DOHH2 (cell line): ENCODE results near the gene OBP2A.

Source experiments
- H3F3A ChIP-seq: fragments of 200-600 bp; sonication (generic), shearing (Covaris generic); 2 replicates; pipeline ENCODE4 v1.6.0; 2016; ENCODE audit warnings: antibody characterized with exemption, mild to moderate bottlenecking; ENCODE audit not compliant: control insufficient read depth, insufficient read depth
- H3K27ac ChIP-seq: fragments of 200-600 bp; sonication (generic); 2 replicates; pipeline ENCODE4 v1.5.1; 2014; ENCODE audit warnings: low read depth, mild to moderate bottlenecking, low read length, moderate library complexity
- H3K27me3 ChIP-seq: fragments of 200-600 bp; sonication (generic); 2 replicates; pipeline ENCODE4 v1.6.1; 2014; ENCODE audit warnings: mild to moderate bottlenecking, low read length, mixed read lengths; ENCODE audit not compliant: control insufficient read depth
- H3K36me3 ChIP-seq: fragments of 200-600 bp; sonication (generic); 2 replicates; pipeline ENCODE4 v1.6.1; 2014; ENCODE audit warnings: mild to moderate bottlenecking, low read length, moderate library complexity, mixed read lengths; ENCODE audit not compliant: control insufficient read depth
- H3K4me1 ChIP-seq: fragments of 200-600 bp; sonication (generic); 2 replicates; pipeline ENCODE4 v1.6.1; 2014; ENCODE audit warnings: mild to moderate bottlenecking, low read length, mixed read lengths; ENCODE audit not compliant: control insufficient read depth
- H3K4me2 ChIP-seq: fragments of 200-600 bp; sonication (generic); 2 replicates; pipeline ENCODE4 v1.6.0; 2014; ENCODE audit warnings: mild to moderate bottlenecking, low read length, moderate library complexity
- H3K4me3 ChIP-seq: fragments of 200-600 bp; sonication (generic); 2 replicates; pipeline ENCODE4 v1.5.1; 2014; ENCODE audit warnings: mild to moderate bottlenecking, low read length, mixed read lengths
- H3K79me2 ChIP-seq: fragments of 200-600 bp; sonication (generic); 2 replicates; pipeline ENCODE4 v1.6.1; 2014; ENCODE audit warnings: mild to moderate bottlenecking, low read length, mixed read lengths; ENCODE audit not compliant: control insufficient read depth
- H3K9me2 ChIP-seq: fragments of 200-600 bp; sonication (generic); replicated peaks from 2 replicates; pipeline ENCODE4 v1.6.1; 2014; ENCODE audit warnings: mild to moderate bottlenecking, low read length, mixed read lengths; ENCODE audit not compliant: control insufficient read depth
- H3K9me3 ChIP-seq: fragments of 200-600 bp; sonication (generic); 2 replicates; pipeline ENCODE4 v1.6.1; 2014; ENCODE audit warnings: antibody characterized with exemption, low read length, mixed read lengths; ENCODE audit not compliant: control insufficient read depth, insufficient read depth
- H4K20me1 ChIP-seq: fragments of 200-600 bp; sonication (generic); 2 replicates; pipeline ENCODE4 v1.6.0; 2014; ENCODE audit warnings: low read depth, mild to moderate bottlenecking, antibody characterized with exemption, low read length, moderate library complexity; ENCODE audit not compliant: control insufficient read depth, insufficient read depth
- CTCF ChIP-seq: fragments of 200-600 bp; sonication (generic); IDR thresholded peaks from one replicate; pipeline ENCODE4 v1.5.1; 2014; ENCODE audit warnings: antibody characterized with exemption, mild to moderate bottlenecking, low read depth, low read length; ENCODE audit not compliant: poor library complexity, severe bottlenecking
- EZH2phosphoT487 ChIP-seq: fragments of 200-600 bp; sonication (generic); IDR thresholded peaks from 2 replicates; pipeline ENCODE4 v1.6.1; 2017; ENCODE audit warnings: borderline replicate concordance, mild to moderate bottlenecking, antibody characterized with exemption, low read length, moderate library complexity, mixed read lengths

The OBP2A gene

GRCh38 chr9:135517407-135517822 lies 28.5 kb upstream of the OBP2A start:
- H4K20me1 ChIP-seq: no peaks in the 10 kb centered on the region
- no peaks in the 10 kb centered on the region for H3K27me3 ChIP-seq
- H3K9me3 ChIP-seq: no peaks in the 10 kb centered on the region
- no peaks in the 10 kb centered on the region for H3K36me3 ChIP-seq
- TF ChIP-seq CTCF: no peak
- TF ChIP-seq EZH2phosphoT487: no peak
- no peaks in the 10 kb centered on the region for H3K9me2 ChIP-seq
- no peaks in the 10 kb centered on the region for H3K4me1 ChIP-seq
- no peak overlapping the region for H3K4me3 ChIP-seq
- H3K4me2 ChIP-seq: no peak overlapping the region
- H3K27ac ChIP-seq: no peak overlapping the region
- no peaks in the 10 kb centered on the region for H3F3A ChIP-seq
- H3K79me2 ChIP-seq: no peaks in the 10 kb centered on the region

- H3K4me1 ChIP-seq: no peaks in the 10 kb centered on the region
- H4K20me1 ChIP-seq: no peaks in the 10 kb centered on the region
- no peaks in the 10 kb centered on the region for H3K36me3 ChIP-seq
- H3K27me3 ChIP-seq: no peaks in the 10 kb centered on the region
- H3K9me2 ChIP-seq: no peaks in the 10 kb centered on the region
- no peaks in the 10 kb centered on the region for H3K9me3 ChIP-seq
- H3K27ac ChIP-seq: no peak overlapping the region
- TF ChIP-seq CTCF: no peak
- TF ChIP-seq EZH2phosphoT487: no peak
- H3K4me2 ChIP-seq: no peak overlapping the region
- no peaks in the 10 kb centered on the region for H3K79me2 ChIP-seq
- H3K4me3 ChIP-seq: no peak overlapping the region
- no peaks in the 10 kb centered on the region for H3F3A ChIP-seq
Measured at GRCh38 chr9:135519179-135519971, 26.6 kb upstream of the OBP2A start.

- Histone ChIP-seq H4K20me1 (no peaks in the 10 kb centered on the region), H3K4me3 (no peak within 1 kb of the TSS), H3K79me2 (no peaks in the 10 kb centered on the region), H3K4me2 (no peak within 1 kb of the TSS), H3K27me3 (no peaks in the 10 kb centered on the region), H3K9me3 (no peaks in the 10 kb centered on the region), H3K4me1 (no peaks in the 10 kb centered on the region), H3F3A (no peaks in the 10 kb centered on the region), H3K9me2 (no peaks in the 10 kb centered on the region), H3K36me3 (no peaks in the 10 kb centered on the region), H3K27ac (no peak within 1 kb of the TSS)
- TF ChIP-seq EZH2phosphoT487: no peak
- TF ChIP-seq CTCF: no peak
Measured at GRCh38 chr9:135520916-135521607, 24.9 kb upstream of the OBP2A start, which contains the start of gene LCN1. LCN1 (plus strand) TSS chr9:135521440; CDS start chr9:135521498, 58 bp downstream.
